ENCODE data around the gene IFNLR1. TPM values are rescaled to one million over a fixed set of nuclear protein-coding genes. Genes with fewer than 3 reads are reported as not detected.

The IFNLR1 gene
- total and polyA plus RNA-seq, 2 donors (not counting 3 experiments of a cell fraction or from before 2014, with no cell fraction given), result 0.01 TPM; not detected in 1

GRCh38 chr1:24186031-24186710, 918 bp downstream of the IFNLR1 start:
- Histone ChIP-seq H3K4me3 (replicated peaks in 1 of 3; ENCODE audit: insufficient read depth in 1 of 3, low read depth in 1 of 3, low read length in 3 of 3) (no peak overlapping the region), H3K27ac (ENCODE audit: insufficient read depth, low read depth, low read length) (no peak overlapping the region), H3K4me2 (ENCODE audit: insufficient read depth, low read length) (no peak overlapping the region), H3K27me3 (ENCODE audit: control insufficient read depth in 2 of 2, insufficient read depth in 2 of 2, low read length in 2 of 2) (peaks cover 13 to 14% of the 10 kb centered on the region in 2 experiments), H3K9me3 (replicated peaks; ENCODE audit: control insufficient read depth, insufficient read depth, low read length) (no peaks in the 10 kb centered on the region), H3K9me1 (replicated peaks; ENCODE audit: control insufficient read depth, extremely low read depth, insufficient read depth, low read length) (no peaks in the 10 kb centered on the region), H2AFZ (ENCODE audit: low read depth, low read length) (no peak overlapping the region), H3K79me2 (ENCODE audit: control insufficient read depth, insufficient read depth, low read length) (no peaks in the 10 kb centered on the region), H3K9ac (replicated peaks; ENCODE audit: extremely low read depth, insufficient read depth, low read length) (no peak overlapping the region), H4K20me1 (replicated peaks; ENCODE audit: control insufficient read depth, extremely low read depth, insufficient read depth, low read length) (no peaks in the 10 kb centered on the region), H3K4me1 (ENCODE audit: control insufficient read depth, extremely low read depth, insufficient read depth, low read length) (peaks cover 2% of the 10 kb centered on the region), H3K36me3 (ENCODE audit: control insufficient read depth in 2 of 2, extremely low read depth in 1 of 2, insufficient read depth in 2 of 2, low read length in 2 of 2) (no peaks in the 10 kb centered on the region)
- POLR2A ChIA-PET, result interaction anchor here (1.0 kb wide), 1 partner anchor 183 kb away, joined by 3 read pairs; no protein-coding TSS in a partner anchor
- no peak for TF ChIP-seq EZH2 (IDR thresholded peaks at IDR 0.05; ENCODE audit: borderline replicate concordance, low read depth, low read length, severe bottlenecking)
- TF ChIP-seq CTCF (IDR thresholded peaks at IDR 0.05; ENCODE audit: extremely low read depth in 1 of 2, insufficient read depth in 1 of 2, low read depth in 1 of 2, low read length in 2 of 2), result no peak
- no peak for TF ChIP-seq MAX (IDR thresholded peaks at IDR 0.05; ENCODE audit: insufficient read depth, insufficient read length)
- TF ChIP-seq POLR2A (IDR thresholded peaks at IDR 0.05; ENCODE audit: low read depth, low read length), result no peak
- TF ChIP-seq JUN (IDR thresholded peaks at IDR 0.05; ENCODE audit: borderline replicate concordance, insufficient read depth, insufficient read length, low read depth), result no peak
- no peak for TF ChIP-seq POLR2AphosphoS5 (IDR thresholded peaks at IDR 0.05; ENCODE audit: insufficient read depth, low read depth, low read length)
- TF ChIP-seq MYC (IDR thresholded peaks at IDR 0.05; ENCODE audit: low read depth, low read length), result no peak
- no peak for TF ChIP-seq GATA2 (IDR thresholded peaks at IDR 0.05; ENCODE audit: insufficient read depth, insufficient read length, low read depth, low read length)
- TF ChIP-seq FOS (IDR thresholded peaks at IDR 0.05; ENCODE audit: borderline replicate concordance, insufficient read depth, low read length), result no peak
- no TSS peak for BruUV-seq (replicated peaks)
- dilution Hi-C loops (cut with MboI; ENCODE audit: extremely low pct_ligation_motif_present, low sequenced_read_pairs) (no loop called here), intact Hi-C loops (cut with micrococcal nuclease) (no loop called here)
- CTCF ChIA-PET, result interaction anchor here (0.6 to 7.6 kb wide), 5 partner anchors 13 to 401 kb away, joined by 3 to 77 read pairs (median 5); no protein-coding TSS in a partner anchor
- DNase-seq (ENCODE audit: low read depth, low spot score) (no peak), FAIRE-seq (no peak)

Data from endothelial cell of umbilical vein (primary cell).